ENCODE measurements around the gene IGSF21.

The IGSF21 gene

DNA sequence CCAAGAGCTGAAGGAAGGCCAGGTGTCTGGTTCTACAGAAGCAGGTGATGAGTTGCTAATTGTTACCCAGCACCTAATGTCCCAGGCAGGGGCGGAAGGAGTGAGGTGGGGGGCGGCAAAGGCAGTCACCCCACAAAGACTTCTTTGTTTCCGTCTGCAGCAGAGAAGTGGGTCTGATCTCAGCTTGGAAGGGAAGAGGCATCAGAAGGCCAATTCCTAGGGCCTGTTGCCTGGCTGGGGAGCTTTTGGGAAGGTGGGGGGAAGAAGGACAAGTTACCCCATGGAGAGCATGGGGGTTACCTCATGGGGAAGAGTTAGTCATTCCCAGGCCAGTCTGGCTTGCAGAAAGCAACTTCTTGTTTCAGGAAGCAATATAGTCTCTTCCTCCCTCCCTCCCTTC lies 10.9 kb downstream of the IGSF21 start:
- TF ChIP-seq CTCF (IDR thresholded peaks at IDR 0.05; ENCODE audit: low read length, missing control alignments): no peak
- H3K4me3 ChIP-seq (replicated peaks; ENCODE audit: low read depth, low read length): no peak overlapping the region
- no peak for DNase-seq (ENCODE audit: low read depth)

DNA sequence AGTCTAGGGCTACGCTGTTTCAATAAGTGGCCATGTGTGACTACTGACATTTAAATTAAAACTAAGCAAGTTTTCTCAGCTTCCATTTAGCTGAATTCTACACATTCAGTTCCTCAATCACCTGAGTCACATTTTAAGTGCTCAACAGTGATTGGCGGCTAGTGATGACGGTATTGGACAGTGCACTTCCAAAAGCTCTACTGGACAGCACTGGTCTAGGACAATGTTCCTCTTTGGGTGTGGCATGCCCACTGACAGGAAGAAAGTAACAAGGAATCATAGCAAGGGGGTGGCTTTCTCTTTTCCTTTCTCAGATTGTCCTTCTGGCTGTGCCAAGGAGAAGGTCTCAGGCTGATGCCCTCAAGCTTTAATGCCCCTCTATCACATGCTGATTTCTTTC lies 11.7 kb downstream of the IGSF21 start:
- TF ChIP-seq CTCF (IDR thresholded peaks at IDR 0.05; ENCODE audit: low read length, missing control alignments): no peak
- DNase-seq (ENCODE audit: low read depth): no peak
- no peak overlapping the region for H3K4me3 ChIP-seq (replicated peaks; ENCODE audit: low read depth, low read length)

DNA sequence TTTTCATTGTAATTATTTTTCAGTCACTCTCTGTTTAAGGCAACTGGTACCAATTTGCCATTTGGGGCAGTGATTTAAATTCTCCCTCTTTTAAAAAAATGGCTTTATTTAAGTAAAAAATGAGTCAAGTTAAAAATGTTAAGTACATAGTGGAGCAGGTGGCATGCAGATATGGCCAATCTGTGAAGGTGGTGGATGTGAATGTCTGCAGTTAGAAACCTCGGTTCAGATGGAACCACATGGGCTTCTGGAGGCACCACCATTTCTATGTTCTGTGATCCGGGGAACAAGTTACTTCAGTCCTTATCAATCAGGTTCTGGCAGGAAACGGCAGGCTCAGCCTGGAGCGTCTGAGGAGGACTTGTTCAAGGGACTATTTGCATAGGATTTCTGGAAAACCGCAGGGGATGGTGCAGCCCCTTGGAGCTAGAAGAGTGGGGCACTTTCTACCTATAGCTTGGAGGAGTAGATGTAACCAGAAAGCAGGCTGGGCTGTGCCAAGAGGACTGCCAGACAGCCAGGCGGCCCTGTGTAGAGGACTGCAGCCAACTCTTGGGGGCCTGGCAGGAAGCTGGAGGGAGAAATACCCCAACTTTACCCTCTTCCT lies 12.3 kb downstream of the IGSF21 start:
- no peak for DNase-seq (ENCODE audit: low read depth)
- no peak for TF ChIP-seq CTCF (IDR thresholded peaks at IDR 0.05; ENCODE audit: low read length, missing control alignments)
- no peak overlapping the region for H3K4me3 ChIP-seq (replicated peaks; ENCODE audit: low read depth, low read length)

DNA sequence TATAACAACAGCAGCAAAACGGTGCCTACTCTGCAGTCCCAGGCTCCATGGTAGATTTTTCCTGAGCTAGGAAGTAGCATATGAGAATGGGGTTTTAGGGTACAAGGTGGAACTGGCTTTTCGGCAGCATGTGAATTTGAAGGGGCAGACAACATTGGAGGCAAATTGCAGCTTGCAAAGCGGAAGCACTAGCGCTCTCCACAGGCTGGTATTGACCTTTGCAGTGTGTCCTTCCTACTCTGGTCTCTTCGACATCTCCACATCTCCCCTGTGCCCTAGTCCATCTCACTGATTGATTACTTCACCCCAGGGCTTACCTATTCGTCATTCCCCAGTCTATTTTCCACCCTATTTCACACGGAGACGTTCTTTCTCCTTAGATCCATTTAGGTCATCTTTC lies 13.0 kb downstream of the IGSF21 start:
- no peak overlapping the region for H3K4me3 ChIP-seq (replicated peaks; ENCODE audit: low read depth, low read length)
- no peak for TF ChIP-seq CTCF (IDR thresholded peaks at IDR 0.05; ENCODE audit: low read length, missing control alignments)
- DNase-seq (ENCODE audit: low read depth): no peak

- H3K4me3 ChIP-seq (replicated peaks; ENCODE audit: low read depth, low read length): no peak overlapping the region
- no peak for DNase-seq (ENCODE audit: low read depth)
These were observed 13.6 kb downstream of the IGSF21 start for GRCh38 chr1:18121072-18121820.

GRCh38 chr1:18123467-18123992 lies 15.9 kb downstream of the IGSF21 start:
- no peak overlapping the region for H3K4me3 ChIP-seq (replicated peaks; ENCODE audit: low read depth, low read length)
- DNase-seq (ENCODE audit: low read depth): no peak
- TF ChIP-seq CTCF (IDR thresholded peaks at IDR 0.05; ENCODE audit: low read length, missing control alignments): no peak

More at GRCh38 chr1:18121072-18121820, 13.6 kb downstream of the IGSF21 start:
- TF ChIP-seq CTCF (IDR thresholded peaks at IDR 0.05; ENCODE audit: low read length, missing control alignments): no peak

Measured in fibroblast of pulmonary artery (primary cell).